HCEC 1CT (cell line): ENCODE results near the gene CAMK2A.

Experiments
- DNase-seq: peaks from one replicate; pipeline ENCODE4 v3.0.0-alpha.2; 2017

The CAMK2A gene

GRCh38 chr5:150299571-150300327 lies 10.2 kb upstream of the CAMK2A start:
- peak; percentile 72 for DNase-seq

GRCh38 chr5:150298701-150299451 lies 9.3 kb upstream of the CAMK2A start:
- DNase-seq, result peak; percentile 99

GRCh38 chr5:150297934-150298595 lies 8.5 kb upstream of the CAMK2A start:
- no peak for DNase-seq

- no peak for DNase-seq
These were observed 7.8 kb upstream of the CAMK2A start for GRCh38 chr5:150297236-150297890.

GRCh38 chr5:150296496-150296895 lies 6.9 kb upstream of the CAMK2A start:
- DNase-seq, result no peak

GRCh38 chr5:150295741-150296486 lies 6.3 kb upstream of the CAMK2A start:
- no peak for DNase-seq

GRCh38 chr5:150295172-150295634 lies 5.6 kb upstream of the CAMK2A start:
- peak; percentile 37 for DNase-seq

GRCh38 chr5:150294551-150295071 lies 5.0 kb upstream of the CAMK2A start:
- no peak for DNase-seq

GRCh38 chr5:150293091-150293941 lies 3.7 kb upstream of the CAMK2A start:
- no peak for DNase-seq

- DNase-seq, result no peak
These were observed 2.1 kb upstream of the CAMK2A start for GRCh38 chr5:150291388-150292385.

GRCh38 chr5:150288791-150289190 lies 782 bp downstream of the CAMK2A start:
- DNase-seq, result no peak

- no peak for DNase-seq
These were observed 1.2 kb downstream of the CAMK2A start for GRCh38 chr5:150288361-150288760.

- no peak for DNase-seq
These were observed 2.8 kb downstream of the CAMK2A start for GRCh38 chr5:150286820-150287219.

GRCh38 chr5:150285114-150285513 lies 4.5 kb downstream of the CAMK2A start:
- DNase-seq, result no peak

- DNase-seq, result no peak
These were observed 5.3 kb downstream of the CAMK2A start for GRCh38 chr5:150284311-150284710.

GRCh38 chr5:150283904-150284303 lies 5.7 kb downstream of the CAMK2A start:
- no peak for DNase-seq

- no peak for DNase-seq
These were observed 7.6 kb downstream of the CAMK2A start for GRCh38 chr5:150281987-150282386.

- no peak for DNase-seq
These were observed 10.1 kb downstream of the CAMK2A start for GRCh38 chr5:150279330-150280020.

GRCh38 chr5:150278916-150279315 lies 10.7 kb downstream of the CAMK2A start:
- peak; percentile 83 for DNase-seq
